ENCODE measurements around the gene STK17B.
A peak's percentile ranks its signal among the peaks of the same experiment; 100 is the strongest.

The STK17B gene

DNA sequence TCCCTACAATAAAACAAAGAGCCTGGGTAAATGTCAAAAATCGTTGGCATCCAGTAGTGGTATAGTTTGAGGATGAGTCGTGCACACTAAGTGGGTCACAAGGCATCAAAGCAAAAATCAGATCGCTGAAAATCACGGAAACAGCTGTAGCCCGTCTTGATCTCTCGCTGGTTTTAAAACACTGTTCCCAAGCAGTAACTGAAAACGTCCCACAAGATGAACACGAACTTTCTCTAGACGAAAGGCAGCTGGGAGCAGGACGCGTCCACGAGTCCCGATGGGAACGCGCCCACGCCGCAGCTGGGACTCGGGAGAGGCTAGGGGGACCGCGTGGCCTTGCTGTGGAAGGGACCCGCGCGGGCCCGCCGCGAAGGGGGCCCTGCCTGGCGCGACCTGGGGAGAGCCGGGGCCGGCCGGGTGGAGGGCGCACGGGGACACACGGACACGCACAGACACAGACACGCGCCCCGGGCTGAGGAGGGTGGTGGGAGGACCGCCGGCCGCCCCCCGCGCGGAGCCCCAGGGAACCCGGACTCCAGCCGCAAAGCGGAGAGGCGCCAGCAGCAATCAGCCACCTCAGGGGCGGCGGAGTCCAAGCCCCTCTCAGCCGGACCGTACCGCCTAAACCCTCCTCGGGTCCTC lies 651 bp downstream of the STK17B start:
- H3K4me3 ChIP-seq (ENCODE audit: extremely low read depth, insufficient read depth, low read length, poor library complexity, severe bottlenecking), result peak overlapping the region; percentile 82
- peak overlapping the region; percentile 79 for H3K27ac ChIP-seq (ENCODE audit: low read depth, low read length, severe bottlenecking)
- H3K9me3 ChIP-seq (ENCODE audit: control insufficient read depth, low read length), result no peaks in the 10 kb centered on the region
- no peaks in the 10 kb centered on the region for H3K36me3 ChIP-seq (ENCODE audit: control insufficient read depth, insufficient read depth, low read length)
- 0 to 1% methylated on average over 51 of the region's 54 CpGs for WGBS, 2 experiments (ENCODE audit: insufficient coverage in 2 of 2)
- peaks cover 17% of the 10 kb centered on the region for H3K4me1 ChIP-seq (ENCODE audit: control insufficient read depth, insufficient read depth, low read length, poor library complexity, severe bottlenecking)

DNA sequence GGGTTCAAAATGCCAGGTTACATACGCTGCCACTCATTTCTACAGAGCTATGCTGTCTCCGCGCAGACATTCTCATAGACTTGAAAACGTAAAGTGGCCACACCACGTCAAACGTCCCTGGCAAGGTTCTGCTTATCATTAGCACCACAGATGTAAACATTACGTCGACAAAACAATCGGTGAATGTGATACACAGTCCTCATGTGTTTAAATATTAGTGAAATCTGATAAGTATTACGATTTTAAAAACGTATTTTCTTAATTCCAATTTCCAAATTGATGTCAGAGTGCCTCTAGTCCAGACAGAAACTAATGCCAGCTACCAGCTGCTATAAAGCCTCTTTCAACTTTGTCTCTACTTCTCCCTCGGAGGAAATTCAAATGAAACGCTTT lies 1.2 kb downstream of the STK17B start:
- Histone ChIP-seq H3K4me3 (ENCODE audit: extremely low read depth, insufficient read depth, low read length, poor library complexity, severe bottlenecking) (peak overlapping the region; percentile 82), H3K36me3 (ENCODE audit: control insufficient read depth, insufficient read depth, low read length) (no peaks in the 10 kb centered on the region), H3K4me1 (ENCODE audit: control insufficient read depth, insufficient read depth, low read length, poor library complexity, severe bottlenecking) (peaks cover 18% of the 10 kb centered on the region), H3K27ac (ENCODE audit: low read depth, low read length, severe bottlenecking) (no peak overlapping the region), H3K9me3 (ENCODE audit: control insufficient read depth, low read length) (no peaks in the 10 kb centered on the region)
- 8 to 10% methylated on average over 6 to 7 of the region's 13 CpGs for WGBS, 2 experiments (ENCODE audit: insufficient coverage in 2 of 2)

DNA sequence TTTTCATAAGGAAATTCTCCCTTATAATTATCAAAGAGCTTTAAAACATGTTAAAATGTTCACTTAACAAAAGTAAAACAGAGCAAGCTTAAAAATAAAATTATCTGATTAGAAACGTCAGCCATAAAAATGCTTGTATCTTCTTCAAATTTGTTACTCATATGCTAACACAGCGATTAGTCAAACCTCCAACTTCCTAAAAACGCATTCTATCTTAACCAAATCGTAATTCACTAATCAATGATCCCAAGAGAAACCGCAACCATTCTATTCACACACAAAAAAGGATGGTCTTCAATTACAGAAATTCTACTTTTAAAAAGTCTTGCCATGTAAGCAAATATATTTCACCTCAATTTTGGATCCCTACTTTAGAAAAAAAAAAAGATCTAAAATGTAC lies 1.9 kb downstream of the STK17B start:
- no peaks in the 10 kb centered on the region for H3K9me3 ChIP-seq (ENCODE audit: control insufficient read depth, low read length)
- H3K4me1 ChIP-seq (ENCODE audit: control insufficient read depth, insufficient read depth, low read length, poor library complexity, severe bottlenecking), result peaks cover 18% of the 10 kb centered on the region
- no peak overlapping the region for H3K27ac ChIP-seq (ENCODE audit: low read depth, low read length, severe bottlenecking)
- WGBS, 2 experiments (ENCODE audit: insufficient coverage in 2 of 2), result 77 to 79% methylated on average over 4 to 5 of the region's 5 CpGs
- H3K4me3 ChIP-seq (ENCODE audit: extremely low read depth, insufficient read depth, low read length, poor library complexity, severe bottlenecking), result peak overlapping the region; percentile 82
- peaks cover 6% of the 10 kb centered on the region for H3K36me3 ChIP-seq (ENCODE audit: control insufficient read depth, insufficient read depth, low read length)

DNA sequence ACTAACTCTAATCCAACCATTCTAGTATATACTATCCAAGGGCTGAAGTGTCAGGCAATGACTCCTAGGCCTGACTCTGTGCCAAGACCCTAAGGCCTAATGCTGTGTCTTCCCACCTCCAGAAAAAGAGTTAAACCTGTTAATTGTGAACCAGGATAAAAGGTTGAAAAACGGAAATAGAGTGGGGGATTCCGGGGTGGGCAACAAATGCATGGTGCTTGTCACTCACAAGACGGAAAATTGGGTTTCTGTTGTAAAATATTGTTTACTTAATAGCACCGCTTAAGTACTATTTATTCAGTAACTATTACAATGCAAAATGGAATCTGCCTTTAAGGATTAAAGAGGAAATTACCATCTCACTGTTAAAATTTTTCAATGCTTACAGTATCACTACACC lies 3.2 kb downstream of the STK17B start:
- H3K4me1 ChIP-seq (ENCODE audit: control insufficient read depth, insufficient read depth, low read length, poor library complexity, severe bottlenecking), result peaks cover 18% of the 10 kb centered on the region
- H3K36me3 ChIP-seq (ENCODE audit: control insufficient read depth, insufficient read depth, low read length), result peaks cover 11% of the 10 kb centered on the region
- no peaks in the 10 kb centered on the region for H3K9me3 ChIP-seq (ENCODE audit: control insufficient read depth, low read length)
- no CpG with 5 or more reads among the region's 4 CpGs for WGBS, 2 experiments (ENCODE audit: insufficient coverage in 2 of 2)
- peak overlapping the region; percentile 82 for H3K4me3 ChIP-seq (ENCODE audit: extremely low read depth, insufficient read depth, low read length, poor library complexity, severe bottlenecking)
- H3K27ac ChIP-seq (ENCODE audit: low read depth, low read length, severe bottlenecking), result no peak overlapping the region

DNA sequence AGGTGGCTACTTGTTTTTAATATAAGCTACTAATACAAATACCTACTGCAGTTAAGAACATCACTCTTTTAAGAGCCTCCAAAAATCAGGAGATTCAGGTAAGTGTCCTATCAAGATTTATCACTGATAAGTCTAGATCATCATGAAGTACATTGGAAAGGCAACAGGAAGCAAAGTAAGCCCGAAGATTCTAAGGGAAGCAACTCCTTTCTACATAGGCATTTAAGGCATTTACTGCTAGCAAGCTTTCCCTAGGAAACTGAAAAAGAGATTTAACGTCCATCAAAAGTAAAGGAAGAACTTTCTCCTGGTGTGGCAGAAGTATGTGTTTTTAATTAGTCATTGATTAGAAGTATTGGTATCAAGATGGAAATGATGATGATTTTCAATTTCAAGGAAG lies 3.7 kb downstream of the STK17B start:
- H3K4me3 ChIP-seq (ENCODE audit: extremely low read depth, insufficient read depth, low read length, poor library complexity, severe bottlenecking), result peak overlapping the region; percentile 15
- no peak overlapping the region for H3K27ac ChIP-seq (ENCODE audit: low read depth, low read length, severe bottlenecking)
- peaks cover 18% of the 10 kb centered on the region for H3K4me1 ChIP-seq (ENCODE audit: control insufficient read depth, insufficient read depth, low read length, poor library complexity, severe bottlenecking)
- peaks cover 17% of the 10 kb centered on the region for H3K36me3 ChIP-seq (ENCODE audit: control insufficient read depth, insufficient read depth, low read length)
- no peaks in the 10 kb centered on the region for H3K9me3 ChIP-seq (ENCODE audit: control insufficient read depth, low read length)
- 33 to 43% methylated on average over 1 of the region's 2 CpGs for WGBS, 2 experiments (ENCODE audit: insufficient coverage in 2 of 2)

DNA sequence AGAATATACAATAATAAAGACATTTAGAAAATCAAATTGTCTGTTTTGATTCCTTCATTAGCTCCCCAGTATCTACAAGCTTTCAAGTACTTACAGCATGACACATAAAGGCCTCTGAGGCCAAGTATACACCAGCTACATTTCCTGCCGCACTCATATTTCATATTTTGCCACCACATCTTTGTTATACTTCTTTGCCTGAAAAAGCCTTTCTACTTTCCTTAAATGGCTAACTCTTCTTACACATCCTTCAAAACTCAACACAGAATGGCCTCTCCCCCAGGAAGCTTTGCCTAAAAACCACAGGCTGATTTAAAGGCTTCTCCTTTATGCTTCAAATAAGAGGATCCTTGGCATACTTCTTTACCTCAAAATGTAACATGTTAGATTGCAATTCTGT lies 4.5 kb downstream of the STK17B start:
- peaks cover 18% of the 10 kb centered on the region for H3K4me1 ChIP-seq (ENCODE audit: control insufficient read depth, insufficient read depth, low read length, poor library complexity, severe bottlenecking)
- no peak overlapping the region for H3K4me3 ChIP-seq (ENCODE audit: extremely low read depth, insufficient read depth, low read length, poor library complexity, severe bottlenecking)
- no peaks in the 10 kb centered on the region for H3K9me3 ChIP-seq (ENCODE audit: control insufficient read depth, low read length)
- H3K36me3 ChIP-seq (ENCODE audit: control insufficient read depth, insufficient read depth, low read length), result peaks cover 21% of the 10 kb centered on the region
- WGBS, 2 experiments (ENCODE audit: insufficient coverage in 2 of 2), result 93 to 100% methylated on average over 1 of the region's 1 CpG
- no peak overlapping the region for H3K27ac ChIP-seq (ENCODE audit: low read depth, low read length, severe bottlenecking)

DNA sequence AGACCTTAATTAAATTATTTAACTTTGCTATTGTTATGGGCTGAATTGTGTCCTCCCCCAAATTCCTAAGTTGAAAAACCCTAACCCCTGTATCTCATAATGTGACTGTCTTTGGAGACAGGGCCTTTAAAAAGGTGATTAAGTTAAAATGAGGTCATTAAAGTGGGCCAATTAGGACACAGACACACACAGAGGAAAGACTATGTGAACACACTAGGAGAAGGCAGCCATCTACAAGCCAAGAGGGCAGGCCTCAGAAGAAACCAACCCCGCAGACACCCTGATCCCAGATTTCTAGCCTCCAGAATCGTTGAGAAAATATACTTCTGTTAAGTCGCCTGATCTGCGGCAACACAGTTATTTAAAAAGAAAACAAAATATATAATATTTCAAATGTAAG lies 6.4 kb downstream of the STK17B start:
- peaks cover 22% of the 10 kb centered on the region for H3K36me3 ChIP-seq (ENCODE audit: control insufficient read depth, insufficient read depth, low read length)
- no CpG with 5 or more reads among the region's 4 CpGs for WGBS, 2 experiments (ENCODE audit: insufficient coverage in 2 of 2)
- H3K9me3 ChIP-seq (ENCODE audit: control insufficient read depth, low read length), result no peaks in the 10 kb centered on the region
- H3K4me3 ChIP-seq (ENCODE audit: extremely low read depth, insufficient read depth, low read length, poor library complexity, severe bottlenecking), result no peak overlapping the region
- peaks cover 22% of the 10 kb centered on the region for H3K4me1 ChIP-seq (ENCODE audit: control insufficient read depth, insufficient read depth, low read length, poor library complexity, severe bottlenecking)
- no peak overlapping the region for H3K27ac ChIP-seq (ENCODE audit: low read depth, low read length, severe bottlenecking)

DNA sequence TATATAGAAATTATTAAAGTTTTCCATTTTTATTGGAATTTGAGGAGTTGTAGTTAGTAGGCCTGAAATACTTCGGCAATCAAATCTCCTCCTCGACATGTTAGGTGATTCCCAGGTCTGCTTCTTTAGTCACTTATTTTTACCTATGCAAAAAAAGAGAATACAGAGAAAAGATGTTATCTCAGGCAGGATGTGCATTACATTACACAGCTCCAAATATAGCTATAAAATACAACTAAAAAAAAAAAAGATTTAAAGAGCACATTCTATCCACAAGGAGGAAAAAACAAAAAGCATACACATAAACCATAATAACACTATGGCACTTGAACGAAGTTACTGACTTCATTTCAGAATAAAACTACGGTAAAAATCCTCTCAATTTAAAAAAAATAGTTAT lies 8.1 kb downstream of the STK17B start:
- Histone ChIP-seq H3K4me3 (ENCODE audit: extremely low read depth, insufficient read depth, low read length, poor library complexity, severe bottlenecking) (no peak overlapping the region), H3K4me1 (ENCODE audit: control insufficient read depth, insufficient read depth, low read length, poor library complexity, severe bottlenecking) (peaks cover 22% of the 10 kb centered on the region), H3K9me3 (ENCODE audit: control insufficient read depth, low read length) (no peaks in the 10 kb centered on the region), H3K36me3 (ENCODE audit: control insufficient read depth, insufficient read depth, low read length) (peaks cover 29% of the 10 kb centered on the region), H3K27ac (ENCODE audit: low read depth, low read length, severe bottlenecking) (no peak overlapping the region)
- WGBS, 2 experiments (ENCODE audit: insufficient coverage in 2 of 2), result no CpG with 5 or more reads among the region's 4 CpGs

DNA sequence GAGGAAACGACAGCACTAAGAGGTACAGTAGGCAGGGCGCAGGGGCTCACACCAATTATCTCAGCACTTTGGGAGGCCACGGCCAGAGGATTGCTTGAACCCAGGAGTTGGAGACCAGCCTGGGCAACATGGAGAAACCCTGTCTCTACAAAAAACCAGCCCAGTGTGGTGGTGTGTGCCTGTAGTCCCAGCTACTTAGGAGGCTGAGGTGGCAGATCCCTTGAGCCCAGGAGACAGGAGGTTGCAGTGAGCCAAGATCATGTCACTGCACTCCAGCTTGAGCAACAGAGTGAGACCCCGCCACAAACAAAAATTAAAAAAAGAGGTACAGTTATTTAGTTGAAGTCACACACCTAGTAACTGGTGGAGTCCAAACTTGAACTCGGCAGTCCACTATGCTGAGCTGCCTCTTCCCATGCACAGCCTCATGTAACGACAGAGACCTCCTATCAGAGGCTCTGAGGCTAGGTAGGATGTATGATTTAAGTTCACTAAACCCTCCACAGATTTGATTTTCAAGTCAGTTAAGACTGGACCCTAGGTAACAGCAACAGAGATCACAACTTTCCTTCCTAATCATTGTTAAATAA lies 8.7 kb downstream of the STK17B start:
- Histone ChIP-seq H3K27ac (ENCODE audit: low read depth, low read length, severe bottlenecking) (no peak overlapping the region), H3K4me3 (ENCODE audit: extremely low read depth, insufficient read depth, low read length, poor library complexity, severe bottlenecking) (no peak overlapping the region), H3K4me1 (ENCODE audit: control insufficient read depth, insufficient read depth, low read length, poor library complexity, severe bottlenecking) (peaks cover 20% of the 10 kb centered on the region), H3K36me3 (ENCODE audit: control insufficient read depth, insufficient read depth, low read length) (peaks cover 29% of the 10 kb centered on the region), H3K9me3 (ENCODE audit: control insufficient read depth, low read length) (no peaks in the 10 kb centered on the region)
- 95 to 97% methylated on average over 4 to 5 of the region's 6 CpGs for WGBS, 2 experiments (ENCODE audit: insufficient coverage in 2 of 2)

DNA sequence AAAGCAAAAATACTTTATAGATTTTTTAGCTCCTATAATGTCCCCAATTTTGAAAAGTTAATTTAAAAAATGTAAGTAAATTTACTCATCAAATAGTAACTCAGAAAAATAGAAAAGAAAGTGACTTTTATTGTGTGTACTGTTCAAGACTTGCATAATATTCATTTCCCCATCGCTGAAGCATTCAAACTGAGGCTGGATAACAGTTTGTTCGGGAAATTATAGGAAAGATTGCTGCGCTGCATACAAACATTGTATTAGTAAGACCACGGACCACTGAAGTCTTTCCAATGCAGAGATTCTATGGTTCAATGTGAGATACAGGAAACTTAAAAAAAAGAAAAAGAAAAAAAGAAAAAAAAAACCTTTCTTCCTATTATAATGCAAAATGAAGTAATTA lies 10.4 kb downstream of the STK17B start:
- H3K36me3 ChIP-seq (ENCODE audit: control insufficient read depth, insufficient read depth, low read length), result peaks cover 36% of the 10 kb centered on the region
- H3K4me1 ChIP-seq (ENCODE audit: control insufficient read depth, insufficient read depth, low read length, poor library complexity, severe bottlenecking), result peaks cover 7% of the 10 kb centered on the region
- H3K27ac ChIP-seq (ENCODE audit: low read depth, low read length, severe bottlenecking), result no peak overlapping the region
- no peaks in the 10 kb centered on the region for H3K9me3 ChIP-seq (ENCODE audit: control insufficient read depth, low read length)
- H3K4me3 ChIP-seq (ENCODE audit: extremely low read depth, insufficient read depth, low read length, poor library complexity, severe bottlenecking), result no peak overlapping the region
- 93 to 100% methylated on average over 1 to 3 of the region's 4 CpGs for WGBS, 2 experiments (ENCODE audit: insufficient coverage in 2 of 2)

DNA sequence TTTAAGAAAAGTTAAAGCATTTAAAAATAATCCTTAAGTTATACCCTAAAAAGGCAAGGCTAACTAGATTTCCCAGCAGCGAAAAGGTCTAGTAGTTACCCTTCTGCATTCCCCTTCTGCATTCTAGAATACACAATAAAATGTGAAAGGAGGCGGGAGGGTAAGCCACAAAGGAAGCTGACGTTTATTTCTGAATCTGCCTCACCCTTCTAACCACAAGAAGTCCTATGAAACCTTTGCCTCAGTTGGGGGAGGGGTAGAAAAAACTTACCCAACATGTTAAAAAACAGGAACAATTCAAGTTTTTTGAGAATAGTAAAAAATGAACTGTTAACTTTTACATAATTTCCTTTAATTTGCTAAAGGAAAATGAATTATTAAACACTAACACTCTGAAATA lies 11.3 kb downstream of the STK17B start:
- 80% methylated on average over 1 of the region's 3 CpGs; no CpG with 5 or more reads in 1 of the 2 experiments for WGBS, 2 experiments (ENCODE audit: insufficient coverage in 2 of 2)
- no peak overlapping the region for H3K4me3 ChIP-seq (ENCODE audit: extremely low read depth, insufficient read depth, low read length, poor library complexity, severe bottlenecking)
- H3K27ac ChIP-seq (ENCODE audit: low read depth, low read length, severe bottlenecking), result no peak overlapping the region
- peaks cover 3% of the 10 kb centered on the region for H3K4me1 ChIP-seq (ENCODE audit: control insufficient read depth, insufficient read depth, low read length, poor library complexity, severe bottlenecking)
- H3K36me3 ChIP-seq (ENCODE audit: control insufficient read depth, insufficient read depth, low read length), result peaks cover 36% of the 10 kb centered on the region
- H3K9me3 ChIP-seq (ENCODE audit: control insufficient read depth, low read length), result no peaks in the 10 kb centered on the region

Measured in mesodermal cell (in vitro differentiated cells).